ENCODE data around the gene PDE2A. TPM values are rescaled to one million over a fixed set of nuclear protein-coding genes. Genes with fewer than 3 reads are reported as not detected.

The PDE2A gene
- total RNA-seq, 1 donor from 2014 or later: 0.82 TPM

DNA sequence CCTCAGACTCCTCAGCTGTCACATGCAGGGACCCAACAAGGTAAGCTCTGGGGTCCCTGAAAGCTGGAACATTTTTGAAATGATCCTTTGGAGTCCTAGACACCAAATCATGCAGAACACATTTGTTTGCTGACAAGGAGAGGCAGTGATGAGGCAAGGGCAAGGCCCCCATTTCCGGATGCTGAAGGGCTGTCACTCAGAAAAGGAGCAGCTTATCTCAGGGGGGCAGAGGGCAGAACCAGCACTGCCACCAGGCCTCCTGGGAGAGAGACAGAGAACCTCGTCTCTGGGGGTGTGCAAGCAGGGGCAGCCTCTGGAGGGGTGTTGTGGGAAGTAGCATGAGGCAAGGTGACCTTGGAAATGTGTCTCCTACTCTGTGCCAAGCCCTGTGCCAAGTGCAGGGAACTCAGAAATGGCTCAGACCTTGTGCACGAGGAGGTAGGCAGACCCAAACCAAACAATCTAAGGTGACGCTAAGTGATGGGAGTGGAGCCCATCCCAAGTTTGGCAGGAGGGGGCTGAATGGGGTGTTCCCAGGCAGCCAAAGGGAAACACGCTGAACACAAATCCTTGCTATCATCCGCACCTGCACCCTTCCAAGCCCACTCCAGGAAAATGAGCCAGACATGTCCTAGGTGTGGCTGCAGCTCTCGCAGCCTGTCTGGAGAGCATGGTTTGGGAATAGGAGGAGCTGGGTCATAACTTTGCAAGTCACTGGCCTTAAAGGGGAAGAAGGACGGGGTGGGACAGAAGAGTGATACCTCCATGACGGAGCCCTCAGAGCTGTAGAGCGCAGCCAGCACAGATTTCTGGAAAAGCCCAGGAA is 94.2 kb downstream of the PDE2A start:
- H3K4me2 ChIP-seq (ENCODE audit: low read length): no peak overlapping the region
- Mint-ChIP-seq H3K4me1 (ENCODE audit: low read depth, unreplicated experiment) (no peaks in the 10 kb centered on the region), H3K27ac (ENCODE audit: unreplicated experiment) (no peak overlapping the region), H3K36me3 (ENCODE audit: low read depth, unreplicated experiment) (peaks cover 2% of the 10 kb centered on the region), H3K4me3 (ENCODE audit: unreplicated experiment) (no peak overlapping the region), H3K27me3 (ENCODE audit: low read depth, unreplicated experiment) (peaks cover 62% of the 10 kb centered on the region), H3K9me3 (ENCODE audit: unreplicated experiment) (peaks cover 5% of the 10 kb centered on the region)
- H3K9ac ChIP-seq (ENCODE audit: low read length): no peak overlapping the region
- H3K79me2 ChIP-seq (ENCODE audit: insufficient read depth, low read length): no peaks in the 10 kb centered on the region
- no peaks in the 10 kb centered on the region for H4K20me1 ChIP-seq (ENCODE audit: insufficient read depth, low read length)
- TF ChIP-seq EZH2 (IDR thresholded peaks at IDR 0.05; ENCODE audit: insufficient read depth, low read length) (no peak), CTCF (IDR thresholded peaks at IDR 0.05; ENCODE audit: insufficient read depth, low read depth, low read length) (no peak)
- no peaks in the 10 kb centered on the region for H3K4me1 ChIP-seq (ENCODE audit: insufficient read depth, low read length)
- no peak overlapping the region for H3K27ac ChIP-seq (ENCODE audit: low read depth, low read length)
- FAIRE-seq (no peak), DNase-seq (ENCODE audit: low read depth) (no peak)
- no peaks in the 10 kb centered on the region for H3K36me3 ChIP-seq (ENCODE audit: insufficient read depth, low read length)
- H3K9me3 ChIP-seq (ENCODE audit: insufficient read depth, low read depth, low read length): no peaks in the 10 kb centered on the region
- H3K4me3 ChIP-seq (ENCODE audit: insufficient read depth, low read depth, low read length): no peak overlapping the region
- H2AFZ ChIP-seq (ENCODE audit: low read depth, low read length): no peak overlapping the region
- peaks cover 10% of the 10 kb centered on the region for H3K27me3 ChIP-seq (ENCODE audit: insufficient read depth, low read length)

DNA sequence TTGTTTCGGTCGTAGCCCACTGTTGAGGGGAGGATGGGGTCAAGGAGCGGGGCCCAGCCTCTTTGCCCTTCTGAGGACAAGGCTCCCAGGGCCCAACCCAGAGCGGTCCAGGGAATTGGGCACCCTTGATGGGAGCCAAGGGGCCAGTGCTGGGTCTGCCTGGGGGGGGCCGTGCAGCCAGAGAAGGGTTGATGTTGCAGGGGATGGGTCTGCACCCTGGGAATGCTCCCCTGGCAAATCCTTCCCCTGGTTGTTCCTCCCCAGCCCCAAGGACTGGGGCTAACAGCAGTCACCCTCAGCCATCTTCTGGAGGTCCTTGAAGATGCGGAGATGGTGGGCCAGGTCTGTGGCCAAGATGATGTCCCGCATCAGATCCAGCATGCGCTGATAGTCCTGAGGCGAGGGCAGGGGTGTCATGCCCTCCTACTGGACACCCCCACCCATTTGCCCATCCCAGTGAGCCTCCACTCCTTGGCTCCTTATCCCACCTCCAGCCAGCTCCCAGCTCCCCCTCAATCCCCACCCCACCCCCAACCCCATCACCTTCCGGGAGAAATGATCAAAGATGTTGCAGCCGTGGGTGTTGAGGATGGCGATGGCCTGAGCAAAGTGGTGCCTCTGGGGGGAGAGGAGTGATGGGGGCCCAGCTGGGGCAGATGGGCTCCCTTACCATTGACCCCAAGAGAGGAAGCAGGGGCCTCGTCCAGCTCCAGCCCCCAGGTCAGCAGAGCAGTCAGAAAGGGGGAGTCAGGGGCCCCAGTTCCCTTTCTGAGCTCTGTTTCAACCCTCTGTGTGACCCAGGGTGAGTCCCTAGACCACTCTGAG is 95.0 kb downstream of the PDE2A start:
- no peak for TF ChIP-seq CTCF (IDR thresholded peaks at IDR 0.05; ENCODE audit: insufficient read depth, low read depth, low read length)
- TF ChIP-seq EZH2 (IDR thresholded peaks at IDR 0.05; ENCODE audit: insufficient read depth, low read length): no peak
- no peaks in the 10 kb centered on the region for H3K36me3 ChIP-seq (ENCODE audit: insufficient read depth, low read length)
- H3K9ac ChIP-seq (ENCODE audit: low read length): no peak overlapping the region
- H3K79me2 ChIP-seq (ENCODE audit: insufficient read depth, low read length): no peaks in the 10 kb centered on the region
- Mint-ChIP-seq H3K4me1 (ENCODE audit: low read depth, unreplicated experiment) (no peaks in the 10 kb centered on the region), H3K27me3 (ENCODE audit: low read depth, unreplicated experiment) (peaks cover 62% of the 10 kb centered on the region), H3K9me3 (ENCODE audit: unreplicated experiment) (peaks cover 5% of the 10 kb centered on the region), H3K4me3 (ENCODE audit: unreplicated experiment) (no peak overlapping the region), H3K36me3 (ENCODE audit: low read depth, unreplicated experiment) (peaks cover 2% of the 10 kb centered on the region), H3K27ac (ENCODE audit: unreplicated experiment) (no peak overlapping the region)
- DNase-seq (ENCODE audit: low read depth): no peak
- H3K4me2 ChIP-seq (ENCODE audit: low read length): no peak overlapping the region
- H3K27me3 ChIP-seq (ENCODE audit: insufficient read depth, low read length): peaks cover 4% of the 10 kb centered on the region
- FAIRE-seq: no peak
- H3K9me3 ChIP-seq (ENCODE audit: insufficient read depth, low read depth, low read length): no peaks in the 10 kb centered on the region
- H3K27ac ChIP-seq (ENCODE audit: low read depth, low read length): no peak overlapping the region
- H4K20me1 ChIP-seq (ENCODE audit: insufficient read depth, low read length): no peaks in the 10 kb centered on the region
- H2AFZ ChIP-seq (ENCODE audit: low read depth, low read length): no peak overlapping the region
- no peaks in the 10 kb centered on the region for H3K4me1 ChIP-seq (ENCODE audit: insufficient read depth, low read length)
- H3K4me3 ChIP-seq (ENCODE audit: insufficient read depth, low read depth, low read length): no peak overlapping the region

All from astrocyte (in vitro differentiated cells and primary cell).